ENCODE measurements around the gene RAI1. TPM values are rescaled to one million over a fixed set of nuclear protein-coding genes. Genes with fewer than 3 reads are reported as not detected.

Gene RAI1
- total and polyA plus RNA-seq, 10 of the 15 experiments (the other 5 are each of a cell fraction or from before 2014, with no cell fraction given): 0.66 to 37.7 (median 6.0) TPM

DNA sequence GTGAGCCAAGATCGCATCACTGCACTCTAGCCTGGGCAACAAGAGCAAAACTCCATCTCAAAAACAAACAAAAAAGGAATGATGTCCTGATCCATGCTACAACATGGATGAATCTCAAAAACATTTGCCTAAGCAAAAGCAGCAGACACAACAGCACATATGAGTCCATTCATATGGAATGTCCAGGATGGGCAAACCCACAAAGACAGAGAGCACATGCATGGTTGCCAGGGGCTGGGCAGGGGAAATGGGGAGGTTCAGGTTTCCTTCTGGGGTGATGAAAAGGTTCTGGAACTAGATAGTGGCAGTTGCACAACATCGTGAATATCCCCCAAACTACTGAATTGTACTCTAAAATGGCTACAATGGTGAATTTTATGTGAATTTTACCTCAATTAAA is 35.3 kb upstream of the RAI1 start:
- no TSS peak for BruUV-seq (replicated peaks)
- ChIA-PET SMC1A (ENCODE audit: uncharacterized antibody, unreplicated experiment) (interaction anchor here (1.4 kb wide), 1 partner anchor 78 kb away, joined by 3 read pairs; no protein-coding TSS in a partner anchor), RAD21 (ENCODE audit: unreplicated experiment) (no interaction called here), CTCF (no interaction called here), POLR2A (no interaction called here)
- FAIRE-seq (no peak), ATAC-seq (no peak), DNase-seq (ENCODE audit: low read depth, low spot score) (no peak)
- Histone ChIP-seq H3K4me3 (no peak overlapping the region), H2AFZ (ENCODE audit: control insufficient read depth, low read depth, low read length) (no peak overlapping the region), H3K9me3 (replicated peaks; ENCODE audit: control insufficient read depth, insufficient read depth, low read length) (no peaks in the 10 kb centered on the region; the same call in 2 of the 3 replicates), H3K27ac (ENCODE audit: control insufficient read depth, insufficient read depth) (no peak overlapping the region), H3K9ac (ENCODE audit: control insufficient read depth, insufficient read depth, low read length) (no peak overlapping the region), H3K4me1 (ENCODE audit: control insufficient read depth, insufficient read depth, low read length) (no peaks in the 10 kb centered on the region), H3K4me2 (ENCODE audit: control insufficient read depth, insufficient read depth) (no peak overlapping the region), H3K79me2 (ENCODE audit: control insufficient read depth, insufficient read depth, low read length) (no peaks in the 10 kb centered on the region), H3K27me3 (replicated peaks in 1 of 2; ENCODE audit: control insufficient read depth in 2 of 2, insufficient read depth in 2 of 2, low read length in 1 of 2) (no peaks in the 10 kb centered on the region), H4K20me1 (ENCODE audit: control insufficient read depth, insufficient read depth) (no peaks in the 10 kb centered on the region), H3K36me3 (ENCODE audit: control insufficient read depth in 2 of 2, insufficient read depth in 2 of 2, low read length in 1 of 2) (no peaks in the 10 kb centered on the region)
- in situ Hi-C loops (cut with MboI) (no loop called here), intact Hi-C loops (cut with micrococcal nuclease; ENCODE audit: unreplicated experiment) (no loop called here)
- TF ChIP-seq SREBF2 (IDR thresholded peaks at IDR 0.05; ENCODE audit: low read length) (no peak), NFXL1 (IDR thresholded peaks at IDR 0.05; ENCODE audit: borderline replicate concordance) (no peak), POLR2A (IDR thresholded peaks at IDR 0.05; ENCODE audit: low read depth, low read length) (no peak), NRF1 (conservative IDR thresholded peaks at IDR 0.05; ENCODE audit: low read depth, low read length) (no peak), EGR1 (IDR thresholded peaks at IDR 0.05; ENCODE audit: borderline replicate concordance in 1 of 2, low read depth in 2 of 2, low read length in 2 of 2) (no peak), MTA2 (IDR thresholded peaks at IDR 0.05; ENCODE audit: low read depth) (no peak), YY1 (IDR thresholded peaks at IDR 0.05; ENCODE audit: low read depth, low read length) (no peak)
- TF ChIP-seq, protein P1, sequence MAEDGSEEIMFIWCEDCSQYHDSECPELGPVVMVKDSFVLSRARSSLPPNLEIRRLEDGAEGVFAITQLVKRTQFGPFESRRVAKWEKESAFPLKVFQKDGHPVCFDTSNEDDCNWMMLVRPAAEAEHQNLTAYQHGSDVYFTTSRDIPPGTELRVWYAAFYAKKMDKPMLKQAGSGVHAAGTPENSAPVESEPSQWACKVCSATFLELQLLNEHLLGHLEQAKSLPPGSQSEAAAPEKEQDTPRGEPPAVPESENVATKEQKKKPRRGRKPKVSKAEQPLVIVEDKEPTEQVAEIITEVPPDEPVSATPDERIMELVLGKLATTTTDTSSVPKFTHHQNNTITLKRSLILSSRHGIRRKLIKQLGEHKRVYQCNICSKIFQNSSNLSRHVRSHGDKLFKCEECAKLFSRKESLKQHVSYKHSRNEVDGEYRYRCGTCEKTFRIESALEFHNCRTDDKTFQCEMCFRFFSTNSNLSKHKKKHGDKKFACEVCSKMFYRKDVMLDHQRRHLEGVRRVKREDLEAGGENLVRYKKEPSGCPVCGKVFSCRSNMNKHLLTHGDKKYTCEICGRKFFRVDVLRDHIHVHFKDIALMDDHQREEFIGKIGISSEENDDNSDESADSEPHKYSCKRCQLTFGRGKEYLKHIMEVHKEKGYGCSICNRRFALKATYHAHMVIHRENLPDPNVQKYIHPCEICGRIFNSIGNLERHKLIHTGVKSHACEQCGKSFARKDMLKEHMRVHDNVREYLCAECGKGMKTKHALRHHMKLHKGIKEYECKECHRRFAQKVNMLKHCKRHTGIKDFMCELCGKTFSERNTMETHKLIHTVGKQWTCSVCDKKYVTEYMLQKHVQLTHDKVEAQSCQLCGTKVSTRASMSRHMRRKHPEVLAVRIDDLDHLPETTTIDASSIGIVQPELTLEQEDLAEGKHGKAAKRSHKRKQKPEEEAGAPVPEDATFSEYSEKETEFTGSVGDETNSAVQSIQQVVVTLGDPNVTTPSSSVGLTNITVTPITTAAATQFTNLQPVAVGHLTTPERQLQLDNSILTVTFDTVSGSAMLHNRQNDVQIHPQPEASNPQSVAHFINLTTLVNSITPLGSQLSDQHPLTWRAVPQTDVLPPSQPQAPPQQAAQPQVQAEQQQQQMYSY (CRISPR knock-in tag; IDR thresholded peaks at IDR 0.05): no peak
- WGBS (ENCODE audit: insufficient coverage, insufficient replicate concordance, low lambda C conversion rate, missing lambda C conversion rate): 94% methylated on average over 2 of the region's 2 CpGs
